NCI-H1105 treated with DMSO at 0.1 percent for 48 hours (cell line): ENCODE measurements around the gene DEFB121.
"Not testable (repeated sequence)": the region's sequence is repeated elsewhere in the genome, so short reads cannot be mapped to it uniquely, and the experiment has no call there.

Source experiments
- DNase-seq: peaks from one replicate; lab custom pipeline; 2025; lab: John Stamatoyannopoulos, UW

The DEFB121 gene, protein sequence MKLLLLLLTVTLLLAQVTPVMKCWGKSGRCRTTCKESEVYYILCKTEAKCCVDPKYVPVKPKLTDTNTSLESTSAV

DNA sequence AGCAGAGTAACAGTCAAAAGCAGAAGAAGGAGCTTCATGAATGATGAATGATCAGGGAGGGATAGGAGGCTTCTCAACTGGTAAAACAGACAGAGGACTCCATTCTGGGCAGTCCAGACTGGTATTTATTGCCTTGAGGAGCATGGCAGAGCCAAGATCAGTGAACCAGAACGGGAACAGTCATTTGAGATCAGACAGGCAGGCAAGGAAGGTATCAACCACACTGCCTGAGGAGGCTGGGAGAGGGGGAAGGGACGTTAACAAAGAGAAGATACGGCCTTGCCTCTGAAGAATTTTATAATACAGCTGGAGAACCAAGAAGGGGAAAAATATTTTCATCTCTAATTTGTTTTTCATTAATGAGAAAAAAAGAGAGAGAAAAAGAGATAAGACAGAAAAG is at the start of gene DEFB121:
Gene DEFB121 (minus strand): TSS at position 101 of the 400 bp plus-strand sequence. CDS start 63 bp downstream, at position 38.
- no peak for DNase-seq

DNA sequence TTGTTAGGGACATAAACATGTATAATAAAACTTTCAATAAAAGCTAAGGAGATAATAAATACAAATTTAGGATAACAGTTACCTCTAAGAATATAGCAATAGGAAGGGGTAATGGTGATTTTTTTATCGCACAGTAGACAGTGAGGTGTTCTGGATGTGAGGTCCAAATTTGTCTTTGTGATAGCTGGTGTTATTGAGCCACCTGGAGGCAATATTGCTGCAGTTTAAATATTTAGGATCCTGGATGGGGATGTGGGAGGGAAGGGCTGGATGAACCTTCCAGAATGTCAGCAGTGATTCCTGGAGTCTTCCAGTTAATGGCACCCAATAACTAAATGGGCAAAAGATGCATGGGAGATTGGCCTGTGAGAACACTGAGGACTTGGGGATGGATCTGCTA is 48.3 kb upstream of the DEFB121 start:
- DNase-seq, result no peak

DNA sequence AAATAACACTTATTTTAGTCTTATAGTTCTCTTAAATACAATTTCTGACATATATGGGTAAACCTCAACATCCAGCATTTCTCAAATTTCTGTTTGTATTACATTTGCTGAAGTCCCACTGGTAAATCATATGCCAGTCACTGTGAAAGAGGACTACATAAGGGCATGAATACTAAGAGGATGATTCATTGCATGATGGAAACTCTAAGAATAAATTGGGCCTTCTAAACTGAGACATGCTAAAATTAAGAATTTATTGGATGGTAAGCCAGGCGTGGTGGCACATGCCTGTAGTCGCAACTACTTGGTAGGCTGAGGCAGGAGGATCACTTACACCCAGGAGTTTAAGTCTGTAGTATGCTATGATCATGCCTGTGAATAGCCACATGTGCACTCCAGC is 46.6 kb upstream of the DEFB121 start:
- no peak for DNase-seq

DNA sequence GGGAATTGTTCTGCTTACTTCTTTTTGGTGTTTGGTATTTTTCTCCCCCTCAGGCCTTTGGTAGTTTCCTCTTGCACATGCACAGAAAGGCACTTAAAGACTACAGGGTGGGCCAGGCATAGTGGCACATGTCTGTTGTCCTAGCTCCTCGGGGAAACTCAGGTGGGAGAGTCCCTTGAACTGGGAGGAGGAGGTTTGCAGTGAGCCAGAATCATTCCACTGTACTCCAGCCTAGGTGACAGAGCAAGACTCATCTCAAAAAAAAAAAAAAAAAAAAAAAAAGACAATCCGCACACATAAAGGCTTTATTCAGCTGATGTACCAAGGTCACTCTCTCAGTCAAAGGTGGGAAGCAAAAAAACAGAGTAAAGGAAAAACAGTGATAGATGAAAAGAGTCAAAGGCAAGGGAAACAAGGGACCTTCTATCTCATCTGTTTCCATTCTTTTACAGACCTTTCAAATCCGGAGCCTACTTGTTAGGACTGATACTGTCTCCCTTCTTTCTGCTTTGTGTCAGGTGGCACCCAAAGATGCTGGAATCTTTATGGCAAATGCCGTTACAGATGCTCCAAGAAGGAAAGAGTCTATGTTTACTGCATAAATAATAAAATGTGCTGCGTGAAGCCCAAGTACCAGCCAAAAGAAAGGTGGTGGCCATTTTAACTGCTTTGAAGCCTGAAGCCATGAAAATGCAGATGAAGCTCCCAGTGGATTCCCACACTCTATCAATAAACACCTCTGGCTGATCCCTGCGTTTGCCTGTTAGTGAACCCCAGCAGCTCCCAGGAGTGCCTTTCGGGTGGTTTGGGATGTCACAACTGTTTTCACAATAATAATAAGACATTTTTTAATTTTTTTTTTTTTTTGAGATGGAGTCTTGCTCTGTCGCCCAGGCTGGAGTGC is 43.7 kb upstream of the DEFB121 start:
- DNase-seq, result no peak

DNA sequence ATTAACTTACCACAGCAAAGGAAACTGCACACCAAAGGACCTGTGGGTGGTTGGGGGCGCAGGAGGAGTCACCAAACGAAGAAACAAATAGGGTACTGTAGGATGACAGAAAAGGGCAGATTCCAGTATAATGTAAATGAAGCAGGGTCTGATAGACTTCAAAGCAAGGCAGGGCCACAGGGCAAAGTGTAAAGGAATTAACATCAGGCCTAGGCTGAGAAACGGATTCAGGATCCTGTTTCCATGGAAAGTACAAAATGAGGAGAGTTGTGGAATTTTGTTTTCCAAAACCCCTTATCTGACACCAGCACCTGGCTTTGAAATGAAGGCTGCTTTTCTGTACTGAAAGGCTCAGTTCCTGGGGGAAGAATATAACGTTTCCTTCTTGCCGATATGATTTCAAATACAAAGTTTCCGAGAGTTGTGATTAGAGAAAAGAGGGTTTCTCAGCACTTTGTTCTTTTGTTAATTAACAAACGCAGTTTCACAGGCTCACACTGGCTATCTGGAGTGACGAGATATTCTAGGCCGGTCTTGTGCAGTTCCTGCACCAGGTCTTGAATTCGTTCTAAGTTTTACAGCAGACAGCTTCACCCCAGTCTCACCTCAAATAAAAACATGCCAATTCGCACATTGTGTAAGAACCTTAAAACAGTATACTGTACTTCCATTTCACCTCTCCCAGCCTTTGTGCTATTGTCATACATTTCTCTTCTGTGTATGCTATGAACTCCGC is 40.2 kb upstream of the DEFB121 start:
- DNase-seq, result no peak

DNA sequence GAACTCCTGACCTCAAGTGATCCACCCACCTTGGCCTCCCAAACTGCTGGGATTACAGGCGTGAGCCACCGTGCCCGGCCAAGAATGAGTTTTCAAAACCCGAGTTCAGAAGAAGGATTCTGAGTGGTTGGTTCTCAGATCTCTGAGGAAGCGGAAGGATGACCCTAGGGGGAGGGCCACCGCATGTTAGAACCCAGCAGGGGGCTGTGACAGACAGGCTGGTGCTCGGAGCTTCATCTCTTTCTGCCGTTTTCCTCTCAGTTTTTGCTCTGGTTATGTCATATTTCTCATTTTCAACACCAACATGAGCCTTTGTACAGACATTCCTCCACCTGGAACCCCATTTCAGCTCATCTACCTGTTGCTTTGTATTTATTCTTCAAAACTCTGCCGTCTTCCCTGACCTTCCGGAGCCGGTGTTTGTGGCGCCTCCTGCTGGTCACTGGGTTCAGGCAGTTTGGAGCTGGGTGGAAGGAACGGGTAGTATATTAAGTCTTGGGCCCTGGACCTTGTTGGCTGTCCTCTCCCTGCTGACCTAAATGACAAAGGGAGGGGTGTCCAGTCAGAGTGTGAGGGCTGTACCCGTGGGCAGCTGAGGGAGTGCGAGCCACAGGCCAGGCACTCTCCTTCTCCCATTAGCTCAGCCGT is 34.1 kb upstream of the DEFB121 start, which contains the start of gene DEFB123:
Gene DEFB123 (plus strand): TSS at position 621 of the 648 bp plus-strand sequence. CDS start 67 bp downstream, outside the sequence.
- DNase-seq, result no peak

DNA sequence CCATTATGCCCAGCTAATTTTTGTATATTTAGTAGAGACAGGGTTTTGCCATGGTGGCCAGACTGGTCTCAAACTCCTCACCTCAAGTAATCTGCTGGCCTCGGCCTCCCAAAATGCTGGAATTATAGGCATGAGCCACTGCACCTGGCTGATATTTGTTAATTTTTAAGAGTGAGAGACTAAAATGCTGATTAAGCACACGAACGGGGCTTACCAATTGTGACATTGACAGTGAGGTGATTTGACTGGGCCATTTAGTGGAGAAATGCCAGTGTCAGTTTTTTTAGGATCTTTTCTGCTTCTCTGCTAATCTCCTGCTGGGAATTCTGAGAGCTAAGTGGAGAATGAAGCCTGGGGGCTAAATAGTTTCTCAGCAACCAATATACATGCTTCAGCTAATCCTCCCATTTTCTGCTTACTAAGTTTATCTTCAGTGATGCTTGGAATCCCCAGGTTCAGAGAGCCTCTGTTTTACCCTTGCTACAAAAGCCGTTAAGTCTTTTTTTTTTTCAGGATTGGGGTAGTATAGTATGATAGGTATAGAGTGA is 24.6 kb upstream of the DEFB121 start:
- DNase-seq, result no peak

DNA sequence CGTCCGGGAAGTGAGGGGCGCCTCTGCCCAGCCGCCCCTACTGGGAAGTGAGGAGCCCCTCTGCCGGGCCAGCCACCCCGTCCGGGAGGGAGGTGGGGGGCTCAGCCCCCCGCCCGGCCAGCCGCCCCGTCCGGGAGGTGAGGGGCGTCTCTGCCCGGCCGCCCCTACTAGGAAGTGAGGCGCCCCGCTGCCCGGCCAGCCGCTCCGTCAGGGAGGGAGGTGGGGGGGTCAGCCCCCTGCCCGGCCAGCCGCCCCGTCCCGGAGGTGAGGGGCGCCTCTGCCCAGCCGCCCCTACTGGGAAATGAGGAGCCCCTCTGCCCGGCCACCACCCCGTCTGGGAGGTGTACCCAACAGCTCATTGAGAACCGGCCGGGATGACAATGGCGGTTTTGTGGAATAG is 21.6 kb upstream of the DEFB121 start:
- not testable (repeated sequence) for DNase-seq

DNA sequence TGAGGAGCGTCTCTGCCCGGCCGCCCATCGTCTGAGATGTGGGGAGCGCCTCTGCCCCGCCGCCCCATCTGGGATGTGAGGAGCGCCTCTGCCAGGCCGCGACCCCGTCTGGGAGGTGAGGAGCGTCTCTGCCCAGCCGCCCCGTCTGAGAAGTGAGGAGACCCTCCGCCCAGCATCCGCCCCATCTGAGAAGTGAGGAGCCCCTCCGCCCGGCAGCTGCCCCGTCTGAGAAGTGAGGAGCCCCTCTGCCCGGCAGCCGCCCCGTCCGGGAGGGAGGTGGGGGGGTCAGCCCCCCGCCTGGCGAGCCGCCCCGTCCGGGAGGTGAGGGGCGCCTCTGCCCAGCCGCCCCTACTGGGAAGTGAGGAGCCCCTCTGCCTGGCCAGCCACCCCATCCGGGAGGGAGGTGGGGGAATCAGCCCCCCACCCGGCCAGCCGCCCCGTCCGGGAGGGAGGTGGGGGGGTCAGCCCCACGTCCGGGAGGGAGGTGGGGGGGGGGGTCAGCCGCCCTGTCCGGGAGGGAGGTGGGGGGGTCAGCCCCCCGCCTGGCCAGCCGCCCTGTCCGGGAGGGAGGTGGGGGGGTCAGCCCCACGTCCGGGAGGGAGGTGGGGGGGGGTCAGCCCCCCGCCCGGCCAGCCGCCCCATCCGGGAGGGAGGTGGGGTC is 21.0 kb upstream of the DEFB121 start:
- not testable (repeated sequence) for DNase-seq

DNA sequence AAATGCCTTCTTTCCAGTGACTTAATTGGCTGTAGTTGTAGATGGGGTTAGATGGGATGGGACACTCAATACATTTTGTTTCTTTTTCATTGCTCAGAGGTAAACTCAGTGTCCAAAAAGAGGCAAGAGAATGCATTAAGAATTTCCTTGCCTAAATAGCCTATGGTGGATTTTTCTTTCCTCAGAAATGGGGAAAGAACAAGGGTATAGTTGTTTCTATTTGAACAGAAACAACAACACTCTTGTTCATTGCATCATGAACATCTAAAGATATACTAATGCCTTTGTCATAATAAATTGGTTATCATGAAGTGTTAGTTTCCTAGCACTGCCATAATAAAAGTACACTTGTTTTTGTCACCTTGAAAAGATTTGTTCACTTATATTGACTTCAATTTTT is 19.8 kb upstream of the DEFB121 start:
- DNase-seq, result no peak

DNA sequence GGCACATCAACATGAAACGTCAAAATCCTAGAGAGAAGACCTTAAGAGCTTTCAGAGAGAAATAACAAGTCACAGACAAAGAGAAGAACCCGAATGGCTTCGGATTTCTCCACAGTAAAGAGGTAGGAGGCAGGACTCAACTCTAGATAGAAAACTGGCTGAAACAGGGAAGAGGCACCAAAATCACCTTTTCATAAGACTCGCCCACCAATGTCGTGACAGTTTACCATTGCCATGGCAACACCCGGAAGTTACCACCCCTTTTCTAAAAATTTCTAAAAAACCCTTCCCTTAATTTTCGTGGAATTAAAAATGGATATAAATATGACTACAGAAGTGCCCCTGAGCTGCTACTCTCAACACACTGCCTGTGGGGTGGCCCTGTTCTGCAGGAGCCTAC is 12.3 kb upstream of the DEFB121 start:
- no peak for DNase-seq

DNA sequence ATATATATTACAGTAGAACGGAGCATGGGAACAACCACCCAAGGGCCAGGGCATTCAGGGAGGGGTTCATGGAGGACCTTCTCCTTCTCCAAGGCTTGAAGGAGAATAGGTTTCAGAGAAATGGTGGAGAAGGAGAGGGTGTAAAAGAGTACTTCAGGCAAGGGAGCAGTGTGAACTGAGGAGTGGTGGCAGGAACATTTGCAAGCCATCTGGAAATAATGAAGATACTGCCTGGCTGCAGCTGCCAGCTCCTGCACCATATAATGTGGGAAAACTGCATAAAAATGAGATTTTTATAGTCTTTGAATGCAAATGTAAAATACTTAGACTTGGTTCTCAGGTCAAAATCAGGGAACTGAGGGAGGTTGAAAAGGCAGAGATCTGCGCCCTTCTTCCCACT is 9.6 kb upstream of the DEFB121 start:
- DNase-seq, result no peak

DNA sequence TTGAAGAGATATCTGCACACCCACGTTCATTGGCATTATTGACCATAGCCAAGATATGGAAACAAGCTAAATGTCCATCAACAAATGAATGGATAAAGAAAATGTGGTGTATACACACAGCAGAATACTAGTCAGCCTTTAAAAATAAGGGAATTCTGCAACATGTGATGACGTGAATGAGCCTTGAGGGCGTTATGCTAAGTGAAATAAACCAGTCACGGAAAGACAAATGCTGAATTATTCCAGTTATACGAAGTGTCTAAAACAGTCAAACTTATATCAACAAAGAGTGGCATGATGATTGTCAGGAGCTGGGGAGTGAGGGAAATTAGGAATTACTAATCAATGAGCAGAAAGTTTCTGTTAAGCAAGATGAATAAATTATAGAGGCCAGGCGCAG is 8.4 kb upstream of the DEFB121 start:
- DNase-seq, result no peak

DNA sequence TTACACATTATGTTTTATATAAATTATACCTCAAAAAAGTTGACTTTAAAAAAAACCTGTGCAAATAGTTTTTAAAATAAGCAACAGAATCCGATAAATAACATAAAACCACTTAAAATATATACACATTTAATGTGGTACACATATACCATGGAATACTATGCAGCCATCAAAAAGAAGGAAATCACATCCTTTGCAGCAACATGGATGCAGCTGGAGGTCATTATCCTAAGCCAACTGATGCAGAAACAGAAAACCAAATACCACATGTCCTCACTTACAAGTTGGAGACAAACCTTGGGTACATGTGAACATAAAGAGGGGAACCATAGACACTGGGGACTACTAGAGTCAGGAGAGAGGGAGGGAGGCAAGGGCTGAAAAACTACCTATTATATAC is 4.0 kb upstream of the DEFB121 start:
- DNase-seq, result no peak

DNA sequence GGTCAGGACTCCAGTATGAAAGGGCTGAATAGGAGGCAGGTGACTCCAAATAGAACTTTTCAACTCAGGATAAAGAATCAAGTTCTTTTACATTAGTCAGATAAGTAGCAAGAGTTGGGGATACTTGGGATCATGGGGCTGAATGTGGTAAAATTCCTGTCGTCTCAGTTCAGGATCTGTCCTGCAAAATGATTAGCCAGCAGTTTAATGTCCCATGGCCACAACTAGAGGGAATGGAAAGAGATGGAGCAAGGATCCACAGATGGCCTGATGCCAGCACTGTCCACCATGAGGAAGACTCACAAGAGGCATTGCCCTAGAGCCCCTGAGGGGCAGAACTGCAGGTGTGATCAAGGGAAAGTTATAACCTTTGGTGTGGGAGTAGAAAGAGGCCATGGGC is 2.1 kb downstream of the DEFB121 start:
- DNase-seq, result no peak

DNA sequence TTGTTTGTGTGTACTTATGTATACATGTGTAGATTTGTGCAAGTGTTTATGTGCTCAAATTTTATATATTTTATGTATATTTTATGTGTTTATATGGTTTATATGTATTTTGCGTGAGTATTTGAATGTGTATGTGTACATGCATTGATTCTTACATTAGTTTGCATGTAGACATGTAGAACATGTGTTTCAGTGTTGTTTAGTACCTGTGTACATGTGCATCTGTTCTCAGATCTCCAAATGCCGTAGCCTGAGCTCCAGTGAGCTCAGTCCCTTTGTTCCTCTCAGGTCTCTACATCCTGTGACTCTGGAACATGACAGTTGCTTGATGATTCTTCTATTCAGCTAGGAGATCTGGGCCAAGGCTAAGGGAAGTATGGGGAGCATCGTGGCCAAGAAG is 11.1 kb downstream of the DEFB121 start:
- no peak for DNase-seq

DNA sequence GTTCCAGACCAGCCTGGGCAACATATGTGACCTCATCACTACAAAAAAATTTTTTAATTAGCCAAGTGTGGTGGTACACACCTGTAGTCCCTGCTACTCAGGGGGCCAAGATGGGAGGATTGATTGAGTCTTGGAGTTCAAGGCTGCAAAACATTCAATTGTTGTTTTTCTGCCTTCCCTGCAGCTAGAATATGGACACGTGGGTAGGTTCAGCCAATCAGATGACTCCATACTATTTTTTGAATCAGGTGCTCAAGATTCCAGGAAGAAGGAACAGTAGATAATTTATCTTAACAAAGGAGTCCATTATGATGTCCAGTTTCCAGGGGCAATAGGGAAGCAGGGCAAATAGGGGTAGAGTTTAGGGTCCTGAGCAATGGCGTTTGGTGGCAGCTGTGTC is 13.2 kb downstream of the DEFB121 start:
- DNase-seq, result no peak

DNA sequence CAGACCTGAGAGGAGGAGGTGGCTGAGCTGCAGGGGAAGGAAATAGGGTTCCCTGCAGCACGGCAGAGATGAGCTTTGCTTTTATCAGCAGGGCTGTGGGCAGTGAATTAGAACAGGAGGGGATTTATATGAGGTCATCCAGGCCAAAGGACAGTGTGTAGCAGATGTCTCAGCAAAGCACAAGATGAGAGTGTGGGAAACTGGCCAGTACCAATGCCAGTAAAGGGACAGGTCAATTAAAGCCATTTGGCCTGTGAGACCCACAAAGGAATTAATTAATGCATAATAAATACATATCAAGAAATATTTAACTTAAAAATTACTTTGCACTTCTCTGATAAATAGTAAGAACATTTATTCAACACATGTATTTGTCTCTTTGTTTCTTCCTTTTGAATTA is 15.5 kb downstream of the DEFB121 start, which contains the start of gene DEFB119:
Gene DEFB119 (minus strand): TSS at position 101 of the 400 bp plus-strand sequence. CDS start 107 bp downstream, outside the sequence.
- no peak for DNase-seq

DNA sequence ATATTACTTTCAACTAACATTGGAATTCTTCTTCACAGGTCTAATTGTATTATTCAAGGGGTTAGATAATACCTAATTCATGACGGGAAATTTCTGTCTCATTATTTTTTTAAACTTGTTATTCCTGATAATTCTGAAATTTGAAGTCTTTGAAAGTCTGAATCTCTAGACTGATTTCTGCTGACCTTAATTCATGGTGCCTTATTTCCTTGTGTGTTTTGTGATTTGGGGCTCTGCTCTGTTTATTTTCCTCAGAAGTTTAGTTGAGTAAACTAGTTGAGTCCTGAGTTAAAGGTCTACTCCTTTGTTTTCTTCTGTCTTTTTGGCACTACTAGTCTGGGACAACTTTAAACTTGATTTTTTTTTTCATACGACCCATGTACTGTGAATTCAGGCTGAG is 31.7 kb downstream of the DEFB121 start:
- no peak for DNase-seq

DNA sequence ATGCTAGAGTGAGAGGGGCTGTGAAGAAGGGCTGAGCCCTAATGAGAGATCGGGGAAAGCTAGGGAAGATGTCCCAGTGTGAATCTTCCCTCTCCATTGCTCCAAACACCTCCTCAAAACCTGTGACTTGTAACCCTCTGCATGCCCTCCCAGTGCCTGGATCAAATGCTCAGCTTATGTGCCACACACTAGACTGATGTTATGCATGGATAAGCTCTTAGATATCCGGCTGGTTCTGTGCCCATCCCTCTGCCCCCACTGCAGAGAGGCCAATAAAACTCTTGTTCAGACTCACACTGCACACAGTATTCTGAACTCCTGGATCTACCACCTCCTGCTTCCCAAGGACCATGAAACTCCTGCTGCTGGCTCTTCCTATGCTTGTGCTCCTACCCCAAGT is 37.7 kb downstream of the DEFB121 start, which contains the start of gene DEFB118:
Gene DEFB118 (plus strand): TSS at position 301 of the 400 bp plus-strand sequence. CDS start 50 bp downstream, at position 351.
- no peak for DNase-seq

DNA sequence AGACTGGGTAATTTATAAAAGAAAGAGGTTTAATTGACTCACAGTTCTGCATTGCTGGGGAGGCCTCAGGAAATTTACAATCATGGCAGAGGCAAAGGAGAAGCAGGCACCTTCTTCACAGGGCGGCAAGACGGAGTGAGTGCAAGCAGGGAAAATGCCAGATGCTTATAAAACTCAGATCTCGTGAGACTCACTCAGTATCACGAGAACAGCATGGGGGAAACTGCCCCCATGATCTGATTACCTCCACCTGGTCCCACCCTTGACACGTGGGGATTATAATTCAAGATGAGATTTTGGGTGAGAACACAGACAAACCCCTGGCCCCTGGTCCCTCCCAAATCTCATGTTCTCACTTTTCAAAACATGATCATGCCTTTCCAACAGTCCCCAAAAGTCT is 41.7 kb downstream of the DEFB121 start:
- DNase-seq, result not testable (repeated sequence)
